Ishikawa (cell line): Measurements from ENCODE around the gene STMP1.

Experiments used
- CREB1 ChIP-seq: IDR thresholded peaks from 2 replicates; pipeline ENCODE4 v1.6.1; 2012; ENCODE audit warnings: low read depth
- EGR1 ChIP-seq: IDR thresholded peaks from 2 replicates; pipeline ENCODE4 v1.6.1; 2012
- FOXM1 ChIP-seq: IDR thresholded peaks from 2 replicates; pipeline ENCODE4 v1.6.1; 2012; ENCODE audit warnings: low read depth, borderline replicate concordance
- NFIC ChIP-seq: IDR thresholded peaks from 2 replicates; pipeline ENCODE4 v1.6.1; 2012
- RAD21 ChIP-seq: IDR thresholded peaks from 2 replicates; pipeline ENCODE4 v1.6.1; 2012; ENCODE audit warnings: low read depth
- REST ChIP-seq: IDR thresholded peaks from 2 replicates; pipeline ENCODE4 v1.6.1; 2012; ENCODE audit warnings: low read depth, mild to moderate bottlenecking
- TAF1 ChIP-seq: IDR thresholded peaks from 2 replicates; pipeline ENCODE4 v1.6.1; 2012; ENCODE audit warnings: low read depth, mild to moderate bottlenecking
- TCF12 ChIP-seq: IDR thresholded peaks from 2 replicates; pipeline ENCODE4 v1.6.1; 2012; ENCODE audit warnings: low read depth
- TEAD4 ChIP-seq: IDR thresholded peaks from 2 replicates; pipeline ENCODE4 v1.6.1; 2012
- YY1 ChIP-seq: IDR thresholded peaks from 2 replicates; pipeline ENCODE4 v1.6.1; 2012; ENCODE audit warnings: low read depth
- TF ChIP-seq, protein P1 (sequence below): IDR thresholded peaks from 2 replicates; pipeline ENCODE4 v1.6.1; 2012
- TF ChIP-seq, protein P2 (sequence below): IDR thresholded peaks from 2 replicates; pipeline ENCODE4 v1.6.1; 2012

- TF ChIP-seq TCF12 = no peak
- TF ChIP-seq TAF1 = no peak
- TF ChIP-seq, protein P1, sequence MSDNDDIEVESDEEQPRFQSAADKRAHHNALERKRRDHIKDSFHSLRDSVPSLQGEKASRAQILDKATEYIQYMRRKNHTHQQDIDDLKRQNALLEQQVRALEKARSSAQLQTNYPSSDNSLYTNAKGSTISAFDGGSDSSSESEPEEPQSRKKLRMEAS = no peak
- TF ChIP-seq YY1 = no peak
- no peak for TF ChIP-seq REST
- TF ChIP-seq, protein P2, sequence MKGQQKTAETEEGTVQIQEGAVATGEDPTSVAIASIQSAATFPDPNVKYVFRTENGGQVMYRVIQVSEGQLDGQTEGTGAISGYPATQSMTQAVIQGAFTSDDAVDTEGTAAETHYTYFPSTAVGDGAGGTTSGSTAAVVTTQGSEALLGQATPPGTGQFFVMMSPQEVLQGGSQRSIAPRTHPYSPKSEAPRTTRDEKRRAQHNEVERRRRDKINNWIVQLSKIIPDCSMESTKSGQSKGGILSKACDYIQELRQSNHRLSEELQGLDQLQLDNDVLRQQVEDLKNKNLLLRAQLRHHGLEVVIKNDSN = no peak
- TF ChIP-seq NFIC = no peak
- no peak for TF ChIP-seq EGR1
- TF ChIP-seq CREB1 = no peak
- no peak for TF ChIP-seq TEAD4
- no peak for TF ChIP-seq RAD21
- TF ChIP-seq FOXM1 = no peak
Observed at GRCh38 chr7:135692055-135692454, 29.7 kb downstream of the STMP1 start.
